CD14-positive monocyte (primary cell): ENCODE results near the gene CEACAM16. TPM values are rescaled to one million over a fixed set of nuclear protein-coding genes. Genes with fewer than 3 reads are reported as not detected.

ENCODE experiments used
- DNase-seq, 3 donors: peaks; one replicate each; pipeline ENCODE4 v3.0.0-alpha.2; 2011 to 2022
- H2AFZ ChIP-seq: 2 replicates; pipeline ENCODE4 v1.6.0; 2012; ENCODE audit warnings: mild to moderate bottlenecking, low read depth, low read length, inconsistent platforms; ENCODE audit not compliant: insufficient read depth, poor library complexity, severe bottlenecking
- H3K27ac ChIP-seq, 2 donors: 1 replicate in 1 of 2; 2 replicates in 1 of 2; pipeline ENCODE4 v1.5.1; 2012 to 2013; ENCODE audit warnings: low read length in 2 of 2, control low read depth in 1 of 2, inconsistent platforms in 1 of 2, low read depth in 1 of 2, mild to moderate bottlenecking in 1 of 2
- H3K27me3 ChIP-seq, 2 donors: one replicate each; pipeline versions ENCODE4 v1.6.0 to v1.6.1; 2011 to 2013; ENCODE audit warnings: low read length in 2 of 2; ENCODE audit not compliant: control insufficient read depth in 2 of 2, insufficient read depth in 2 of 2
- H3K36me3 ChIP-seq, 2 donors: replicated peaks in 1 of 2; 1 replicate in 1 of 2; 2 replicates in 1 of 2; pipeline versions ENCODE4 v1.5.1 to v1.6.1; 2012 to 2013; ENCODE audit warnings: low read length in 2 of 2, control low read depth in 1 of 2, inconsistent platforms in 1 of 2, mild to moderate bottlenecking in 1 of 2; ENCODE audit not compliant: insufficient read depth in 2 of 2, control insufficient read depth in 1 of 2
- H3K4me1 ChIP-seq, 2 donors: 1 replicate in 1 of 2; 2 replicates in 1 of 2; pipeline versions ENCODE4 v1.5.1 to v1.6.1; 2012 to 2013; ENCODE audit warnings: low read length in 2 of 2, control low read depth in 1 of 2, inconsistent platforms in 1 of 2, mild to moderate bottlenecking in 1 of 2, moderate library complexity in 1 of 2; ENCODE audit not compliant: insufficient read depth in 2 of 2, control insufficient read depth in 1 of 2
- H3K4me2 ChIP-seq: replicated peaks from 2 replicates; pipeline ENCODE3; 2012; ENCODE audit warnings: low read length, moderate library complexity, mild to moderate bottlenecking; ENCODE audit not compliant: poor library complexity, severe bottlenecking; ENCODE audit errors: extremely low read depth
- H3K4me3 ChIP-seq, 3 experiments: fragments of 200-600 bp in 1 of 3; sonication (generic) in 1 of 3; replicated peaks in 1 of 3; 1 replicate in 2 of 3; 2 replicates in 1 of 3; pipeline ENCODE4 v1.5.1; 2011 to 2013; ENCODE audit warnings: low read length in 3 of 3, mild to moderate bottlenecking in 3 of 3, control low read depth in 2 of 3, low read depth in 2 of 3, inconsistent platforms in 1 of 3, moderate library complexity in 1 of 3
- H3K79me2 ChIP-seq: 2 replicates; pipeline ENCODE4 v1.6.0; 2012; ENCODE audit warnings: mild to moderate bottlenecking, control low read depth, inconsistent platforms, low read length, moderate library complexity; ENCODE audit not compliant: insufficient read depth
- H3K9ac ChIP-seq: 2 replicates; pipeline ENCODE4 v1.6.0; 2017; ENCODE audit warnings: low read length, mild to moderate bottlenecking; ENCODE audit not compliant: insufficient read depth, poor library complexity, severe bottlenecking
- H3K9me3 ChIP-seq, 2 donors: replicated peaks in 1 of 2; 1 replicate in 1 of 2; 2 replicates in 1 of 2; pipeline versions ENCODE4 v1.5.1 to v1.6.1; 2012 to 2013; ENCODE audit warnings: low read length in 2 of 2, control low read depth in 1 of 2; ENCODE audit not compliant: control insufficient read depth in 1 of 2, insufficient read depth in 1 of 2
- H4K20me1 ChIP-seq: 2 replicates; pipeline ENCODE4 v1.6.0; 2012; ENCODE audit warnings: mild to moderate bottlenecking, low read length, control low read depth, moderate library complexity; ENCODE audit not compliant: insufficient read depth
- H3K27ac Mint-ChIP-seq, 7 donors: one replicate each; pipeline ENCODE4 v1.8.0; 2020; ENCODE audit warnings: mild to moderate bottlenecking in 7 of 7, mixed read lengths in 7 of 7, moderate library complexity in 6 of 7, inconsistent platforms in 2 of 7
- H3K27me3 Mint-ChIP-seq, 3 donors: one replicate each; pipeline ENCODE4 v1.8.0; 2021 to 2022; ENCODE audit warnings: low read depth in 3 of 3, mild to moderate bottlenecking in 3 of 3, mixed read lengths in 3 of 3, moderate library complexity in 3 of 3, inconsistent platforms in 1 of 3
- H3K36me3 Mint-ChIP-seq, 2 donors: one replicate each; pipeline ENCODE4 v1.8.0; 2020; ENCODE audit warnings: mixed read lengths in 2 of 2, inconsistent platforms in 1 of 2, mild to moderate bottlenecking in 1 of 2
- H3K4me1 Mint-ChIP-seq: one replicate; pipeline ENCODE4 v1.8.0; 2020; ENCODE audit warnings: mild to moderate bottlenecking, mixed read lengths
- H3K4me3 Mint-ChIP-seq, 2 donors: one replicate each; pipeline ENCODE4 v1.8.0; 2020; ENCODE audit warnings: mild to moderate bottlenecking in 2 of 2, mixed read lengths in 2 of 2, moderate library complexity in 1 of 2
- H3K9me3 Mint-ChIP-seq, 7 donors: one replicate each; pipeline ENCODE4 v1.8.0; 2020 to 2022; ENCODE audit warnings: mixed read lengths in 7 of 7, mild to moderate bottlenecking in 6 of 7, moderate library complexity in 6 of 7, inconsistent platforms in 2 of 7
- CTCF ChIP-seq: fragments of 200-600 bp; IDR thresholded peaks from one replicate; pipeline ENCODE4 v1.8.0; 2022; ENCODE audit warnings: antibody characterized with exemption, mild to moderate bottlenecking
- WGBS: methylation state at CpG from one replicate; pipeline ENCODE4 v1.1.5; 2013; ENCODE audit warnings: missing lambda C conversion rate; ENCODE audit not compliant: insufficient coverage; 5-methylcytosine and 5-hydroxymethylcytosine counted together
- intact Hi-C, 2 donors: fragments of 100-400 bp; cut with micrococcal nuclease; formaldehyde crosslinking; loops; one replicate each; pipeline versions ENCODE4 v1.15.0 to v1.15.1; 2023
- polyA plus RNA-seq, 3 donors: library from polyadenylated mRNA; depleted of rRNA in 1 of 3; unstranded in 2 of 3; stranded (reverse) in 1 of 3; fragments of 300-500 nt in 2 of 3; fragments of >200 nt in 1 of 3; fragmentation: Illumina TruSeq in 2 of 3; gene quantifications; 1 replicate in 2 of 3; 2 replicates in 1 of 3; pipeline ENCODE4 v1.2.3, GENCODE V29; 2012 to 2021

The CEACAM16 gene
- polyA plus RNA-seq, 3 donors: not detected

GRCh38 chr19:44741841-44742329, 42.9 kb downstream of the CEACAM16 start:
- Histone ChIP-seq H3K9ac (peak overlapping the region; percentile 85), H3K4me3 (peak overlapping the region in 1 of 3 experiments; percentile 31), H4K20me1 (no peaks in the 10 kb centered on the region), H3K36me3 (no peaks in the 10 kb centered on the region), H2AFZ (no peak overlapping the region), H3K27ac (peak overlapping the region; percentile 94 to 95), H3K27me3 (no peaks in the 10 kb centered on the region), H3K9me3 (no peaks in the 10 kb centered on the region), H3K4me2 (peak overlapping the region; percentile 52), H3K79me2 (no peaks in the 10 kb centered on the region), H3K4me1 (peaks cover 97 to 98% of the 10 kb centered on the region in 2 donors)
- peak overlapping the region; percentile 67 to 68 for H3K4me3 Mint-ChIP-seq
- no peak for TF ChIP-seq CTCF
- peak overlapping the region; percentile 97 to 99 (median 98) for H3K27ac Mint-ChIP-seq
- no peaks in the 10 kb centered on the region for H3K36me3 Mint-ChIP-seq
- peaks cover 90% of the 10 kb centered on the region for H3K4me1 Mint-ChIP-seq
- intact Hi-C loops: no loop called here
- peak; percentile 99 to 100 (median 100) for DNase-seq
- H3K9me3 Mint-ChIP-seq: peaks cover 0 to 2% (median 0%) of the 10 kb centered on the region in 7 donors
- peaks cover 4 to 9% (median 7%) of the 10 kb centered on the region in 3 donors for H3K27me3 Mint-ChIP-seq
- 0% methylated on average over 7 of the region's 13 CpGs for WGBS

- Mint-ChIP-seq H3K27me3 (peaks cover 3 to 9% (median 7%) of the 10 kb centered on the region in 3 donors), H3K9me3 (peaks cover 0 to 2% (median 0%) of the 10 kb centered on the region in 7 donors), H3K36me3 (no peaks in the 10 kb centered on the region), H3K27ac (peak overlapping the region; percentile 97 to 99 (median 98)), H3K4me3 (peak overlapping the region; percentile 67 to 68), H3K4me1 (peaks cover 87% of the 10 kb centered on the region)
- intact Hi-C loops: no loop called here
- peak overlapping the region; percentile 94 to 95 for H3K27ac ChIP-seq
- peaks cover 95 to 96% of the 10 kb centered on the region in 2 donors for H3K4me1 ChIP-seq
- H3K4me2 ChIP-seq: peak overlapping the region; percentile 52
- TF ChIP-seq CTCF: no peak
- H2AFZ ChIP-seq: no peak overlapping the region
- H3K36me3 ChIP-seq: no peaks in the 10 kb centered on the region
- WGBS: 72% methylated on average over 9 of the region's 20 CpGs
- no peaks in the 10 kb centered on the region for H3K9me3 ChIP-seq
- DNase-seq: peak; percentile 60 to 80 (median 67)
- peak overlapping the region in 1 of 3 experiments; percentile 50 for H3K4me3 ChIP-seq
- H3K9ac ChIP-seq: peak overlapping the region; percentile 85
- no peaks in the 10 kb centered on the region for H3K27me3 ChIP-seq
- H4K20me1 ChIP-seq: no peaks in the 10 kb centered on the region
- no peaks in the 10 kb centered on the region for H3K79me2 ChIP-seq
Observed at GRCh38 chr19:44742330-44743061, 43.5 kb downstream of the CEACAM16 start.
